HFF-Myc (cell line): ENCODE results near the gene CROCC.
"Not testable (repeated sequence)": the region's sequence is repeated elsewhere in the genome, so short reads cannot be mapped to it uniquely, and the experiment has no call there.

Experiments used
- DNase-seq: peaks from one replicate; pipeline ENCODE4 v3.0.0-alpha.2; 2011; ENCODE audit warnings: low read depth; ENCODE audit errors: extremely low read depth
- H3K4me3 ChIP-seq: replicated peaks from 2 replicates; pipeline ENCODE4 v1.5.1; 2011; ENCODE audit warnings: low read depth, mild to moderate bottlenecking, control low read depth, low read length
- CTCF ChIP-seq: IDR thresholded peaks from 2 replicates; pipeline ENCODE4 v1.5.1; 2012; ENCODE audit warnings: mild to moderate bottlenecking, low read depth, low read length, control low read depth; ENCODE audit errors: missing control alignments

The CROCC gene

GRCh38 chr1:16936580-16936979 is 14.8 kb downstream of the CROCC start:
- not testable (repeated sequence) for H3K4me3 ChIP-seq, DNase-seq

GRCh38 chr1:16938351-16939321 is 16.9 kb downstream of the CROCC start:
- H3K4me3 ChIP-seq: no peak overlapping the region
- DNase-seq: no peak
- TF ChIP-seq CTCF: no peak

GRCh38 chr1:16939386-16940180 is 17.9 kb downstream of the CROCC start:
- DNase-seq, H3K4me3 ChIP-seq: not testable (repeated sequence)

GRCh38 chr1:16944038-16944437 is 22.3 kb downstream of the CROCC start:
- TF ChIP-seq CTCF: no peak
- DNase-seq: no peak
- no peak overlapping the region for H3K4me3 ChIP-seq

GRCh38 chr1:16945512-16945911 is 23.8 kb downstream of the CROCC start:
- not testable (repeated sequence) for H3K4me3 ChIP-seq, DNase-seq

GRCh38 chr1:16946185-16946584 is 24.5 kb downstream of the CROCC start:
- DNase-seq, H3K4me3 ChIP-seq: not testable (repeated sequence)

- TF ChIP-seq CTCF: no peak
- no peak overlapping the region for H3K4me3 ChIP-seq
- DNase-seq: no peak
Observed at GRCh38 chr1:16946646-16947045, 24.9 kb downstream of the CROCC start.

- DNase-seq, H3K4me3 ChIP-seq: not testable (repeated sequence)
Observed at GRCh38 chr1:16948282-16948891, 26.7 kb downstream of the CROCC start.

- DNase-seq, H3K4me3 ChIP-seq: not testable (repeated sequence)
Observed at GRCh38 chr1:16949026-16949425, 27.3 kb downstream of the CROCC start.

- H3K4me3 ChIP-seq, DNase-seq: not testable (repeated sequence)
Observed at GRCh38 chr1:16952376-16952775, 30.6 kb downstream of the CROCC start.
